Measurements from ENCODE around the gene AP1S2. TPM values are rescaled to one million over a fixed set of nuclear protein-coding genes. Genes with fewer than 3 reads are reported as not detected.
A peak's percentile ranks its signal among the peaks of the same experiment; 100 is the strongest.

AP1S2 gene
- total and polyA plus RNA-seq, 9 of the 15 experiments (the other 6 are each of a cell fraction or from before 2014, with no cell fraction given): 11.1 to 64.2 (median 25.8) TPM

GRCh38 chrX:15854712-15855567 lies at the start of gene AP1S2 (continued):
- TF ChIP-seq, protein P1, sequence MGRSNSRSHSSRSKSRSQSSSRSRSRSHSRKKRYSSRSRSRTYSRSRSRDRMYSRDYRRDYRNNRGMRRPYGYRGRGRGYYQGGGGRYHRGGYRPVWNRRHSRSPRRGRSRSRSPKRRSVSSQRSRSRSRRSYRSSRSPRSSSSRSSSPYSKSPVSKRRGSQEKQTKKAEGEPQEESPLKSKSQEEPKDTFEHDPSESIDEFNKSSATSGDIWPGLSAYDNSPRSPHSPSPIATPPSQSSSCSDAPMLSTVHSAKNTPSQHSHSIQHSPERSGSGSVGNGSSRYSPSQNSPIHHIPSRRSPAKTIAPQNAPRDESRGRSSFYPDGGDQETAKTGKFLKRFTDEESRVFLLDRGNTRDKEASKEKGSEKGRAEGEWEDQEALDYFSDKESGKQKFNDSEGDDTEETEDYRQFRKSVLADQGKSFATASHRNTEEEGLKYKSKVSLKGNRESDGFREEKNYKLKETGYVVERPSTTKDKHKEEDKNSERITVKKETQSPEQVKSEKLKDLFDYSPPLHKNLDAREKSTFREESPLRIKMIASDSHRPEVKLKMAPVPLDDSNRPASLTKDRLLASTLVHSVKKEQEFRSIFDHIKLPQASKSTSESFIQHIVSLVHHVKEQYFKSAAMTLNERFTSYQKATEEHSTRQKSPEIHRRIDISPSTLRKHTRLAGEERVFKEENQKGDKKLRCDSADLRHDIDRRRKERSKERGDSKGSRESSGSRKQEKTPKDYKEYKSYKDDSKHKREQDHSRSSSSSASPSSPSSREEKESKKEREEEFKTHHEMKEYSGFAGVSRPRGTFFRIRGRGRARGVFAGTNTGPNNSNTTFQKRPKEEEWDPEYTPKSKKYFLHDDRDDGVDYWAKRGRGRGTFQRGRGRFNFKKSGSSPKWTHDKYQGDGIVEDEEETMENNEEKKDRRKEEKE (IDR thresholded peaks at IDR 0.05; ENCODE audit: borderline replicate concordance in 1 of 2, control insufficient read depth in 1 of 2, low read depth in 2 of 2, low read length in 1 of 2): no peak
- TF ChIP-seq EP300 (IDR thresholded peaks at IDR 0.05; ENCODE audit: low read length) (peak; percentile 14; the same call in 1 of the 2 replicates), ZNF449 (CRISPR knock-in tag; IDR thresholded peaks at IDR 0.05) (no peak), ARNT (IDR thresholded peaks at IDR 0.05) (no peak), CBX5 (IDR thresholded peaks at IDR 0.05; ENCODE audit: borderline replicate concordance, low read depth) (no peak), POLR2A (conservative IDR thresholded peaks at IDR 0.05) (peak; percentile 81), FUS (optimal IDR thresholded peaks at IDR 0.05; ENCODE audit: low read depth, low read length) (no peak), TRIM24 (IDR thresholded peaks at IDR 0.05) (no peak), TEAD1 (CRISPR knock-in tag; IDR thresholded peaks at IDR 0.05) (no peak), SMAD2 (IDR thresholded peaks at IDR 0.05; ENCODE audit: low read depth, low read length) (no peak)
- TF ChIP-seq, protein P2, sequence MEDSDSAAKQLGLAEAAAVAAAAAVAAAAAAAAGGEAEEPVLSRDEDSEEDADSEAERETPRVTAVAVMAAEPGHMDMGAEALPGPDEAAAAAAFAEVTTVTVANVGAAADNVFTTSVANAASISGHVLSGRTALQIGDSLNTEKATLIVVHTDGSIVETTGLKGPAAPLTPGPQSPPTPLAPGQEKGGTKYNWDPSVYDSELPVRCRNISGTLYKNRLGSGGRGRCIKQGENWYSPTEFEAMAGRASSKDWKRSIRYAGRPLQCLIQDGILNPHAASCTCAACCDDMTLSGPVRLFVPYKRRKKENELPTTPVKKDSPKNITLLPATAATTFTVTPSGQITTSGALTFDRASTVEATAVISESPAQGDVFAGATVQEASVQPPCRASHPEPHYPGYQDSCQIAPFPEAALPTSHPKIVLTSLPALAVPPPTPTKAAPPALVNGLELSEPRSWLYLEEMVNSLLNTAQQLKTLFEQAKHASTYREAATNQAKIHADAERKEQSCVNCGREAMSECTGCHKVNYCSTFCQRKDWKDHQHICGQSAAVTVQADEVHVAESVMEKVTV (CRISPR knock-in tag; IDR thresholded peaks at IDR 0.05): no peak
- TF ChIP-seq, protein P3, sequence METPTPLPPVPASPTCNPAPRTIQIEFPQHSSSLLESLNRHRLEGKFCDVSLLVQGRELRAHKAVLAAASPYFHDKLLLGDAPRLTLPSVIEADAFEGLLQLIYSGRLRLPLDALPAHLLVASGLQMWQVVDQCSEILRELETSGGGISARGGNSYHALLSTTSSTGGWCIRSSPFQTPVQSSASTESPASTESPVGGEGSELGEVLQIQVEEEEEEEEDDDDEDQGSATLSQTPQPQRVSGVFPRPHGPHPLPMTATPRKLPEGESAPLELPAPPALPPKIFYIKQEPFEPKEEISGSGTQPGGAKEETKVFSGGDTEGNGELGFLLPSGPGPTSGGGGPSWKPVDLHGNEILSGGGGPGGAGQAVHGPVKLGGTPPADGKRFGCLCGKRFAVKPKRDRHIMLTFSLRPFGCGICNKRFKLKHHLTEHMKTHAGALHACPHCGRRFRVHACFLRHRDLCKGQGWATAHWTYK (CRISPR knock-in tag; IDR thresholded peaks at IDR 0.05): no peak
- TF ChIP-seq, protein P4, sequence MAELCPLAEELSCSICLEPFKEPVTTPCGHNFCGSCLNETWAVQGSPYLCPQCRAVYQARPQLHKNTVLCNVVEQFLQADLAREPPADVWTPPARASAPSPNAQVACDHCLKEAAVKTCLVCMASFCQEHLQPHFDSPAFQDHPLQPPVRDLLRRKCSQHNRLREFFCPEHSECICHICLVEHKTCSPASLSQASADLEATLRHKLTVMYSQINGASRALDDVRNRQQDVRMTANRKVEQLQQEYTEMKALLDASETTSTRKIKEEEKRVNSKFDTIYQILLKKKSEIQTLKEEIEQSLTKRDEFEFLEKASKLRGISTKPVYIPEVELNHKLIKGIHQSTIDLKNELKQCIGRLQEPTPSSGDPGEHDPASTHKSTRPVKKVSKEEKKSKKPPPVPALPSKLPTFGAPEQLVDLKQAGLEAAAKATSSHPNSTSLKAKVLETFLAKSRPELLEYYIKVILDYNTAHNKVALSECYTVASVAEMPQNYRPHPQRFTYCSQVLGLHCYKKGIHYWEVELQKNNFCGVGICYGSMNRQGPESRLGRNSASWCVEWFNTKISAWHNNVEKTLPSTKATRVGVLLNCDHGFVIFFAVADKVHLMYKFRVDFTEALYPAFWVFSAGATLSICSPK (IDR thresholded peaks at IDR 0.05; ENCODE audit: borderline replicate concordance): no peak
- TF ChIP-seq, protein P5, sequence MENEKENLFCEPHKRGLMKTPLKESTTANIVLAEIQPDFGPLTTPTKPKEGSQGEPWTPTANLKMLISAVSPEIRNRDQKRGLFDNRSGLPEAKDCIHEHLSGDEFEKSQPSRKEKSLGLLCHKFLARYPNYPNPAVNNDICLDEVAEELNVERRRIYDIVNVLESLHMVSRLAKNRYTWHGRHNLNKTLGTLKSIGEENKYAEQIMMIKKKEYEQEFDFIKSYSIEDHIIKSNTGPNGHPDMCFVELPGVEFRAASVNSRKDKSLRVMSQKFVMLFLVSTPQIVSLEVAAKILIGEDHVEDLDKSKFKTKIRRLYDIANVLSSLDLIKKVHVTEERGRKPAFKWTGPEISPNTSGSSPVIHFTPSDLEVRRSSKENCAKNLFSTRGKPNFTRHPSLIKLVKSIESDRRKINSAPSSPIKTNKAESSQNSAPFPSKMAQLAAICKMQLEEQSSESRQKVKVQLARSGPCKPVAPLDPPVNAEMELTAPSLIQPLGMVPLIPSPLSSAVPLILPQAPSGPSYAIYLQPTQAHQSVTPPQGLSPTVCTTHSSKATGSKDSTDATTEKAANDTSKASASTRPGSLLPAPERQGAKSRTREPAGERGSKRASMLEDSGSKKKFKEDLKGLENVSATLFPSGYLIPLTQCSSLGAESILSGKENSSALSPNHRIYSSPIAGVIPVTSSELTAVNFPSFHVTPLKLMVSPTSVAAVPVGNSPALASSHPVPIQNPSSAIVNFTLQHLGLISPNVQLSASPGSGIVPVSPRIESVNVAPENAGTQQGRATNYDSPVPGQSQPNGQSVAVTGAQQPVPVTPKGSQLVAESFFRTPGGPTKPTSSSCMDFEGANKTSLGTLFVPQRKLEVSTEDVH (IDR thresholded peaks at IDR 0.05; ENCODE audit: low read depth, partially characterized antibody): peak; percentile 93
